Panc1 (cell line): ENCODE results near the gene MKRN2. TPM values are rescaled to one million over a fixed set of nuclear protein-coding genes. Genes with fewer than 3 reads are reported as not detected.
A peak's percentile ranks its signal among the peaks of the same experiment; 100 is the strongest.

ENCODE experiments used
- ATAC-seq: fragments of 200-7000 bp; cut with Tn5 transposase; 2 replicates; pipeline ENCODE4 v1.9.1; 2020; ENCODE audit warnings: mild to moderate bottlenecking, moderate library complexity
- BruUV-seq: library from RNA; stranded (reverse); fragments of 400-500 nt; replicated peaks from 2 replicates; lab custom pipeline; 2021; lab: Mats Ljungman, UMichigan
- CTCF ChIA-PET: fragments of 300-600 bp; sonication (Branson Sonifier 250); formaldehyde crosslinking; loops from one replicate; lab custom pipeline; 2022; ENCODE audit warnings: antibody characterized with exemption; lab: Charles Lee
- POLR2A ChIA-PET: fragments of 300-600 bp; sonication (Branson Sonifier 250); formaldehyde crosslinking; loops from one replicate; lab custom pipeline; 2022; ENCODE audit warnings: antibody characterized with exemption; lab: Charles Lee
- DNase-seq: peaks from one replicate; pipeline ENCODE4 v3.0.0-alpha.2; 2010; ENCODE audit warnings: low read depth, low spot score
- H3K27ac ChIP-seq: 2 replicates; pipeline ENCODE4 v1.5.1; 2011; ENCODE audit warnings: mild to moderate bottlenecking, low read length, inconsistent platforms
- H3K27me3 ChIP-seq: fragments of 200-500 bp; sonication (Bioruptor generic); 2 replicates; pipeline ENCODE4 v1.6.0; 2014; ENCODE audit warnings: low read length, inconsistent platforms; ENCODE audit not compliant: control insufficient read depth, insufficient read depth
- H3K36me3 ChIP-seq: fragments of 200-500 bp; sonication (Bioruptor generic); 2 replicates; pipeline ENCODE4 v1.5.1; 2014; ENCODE audit warnings: inconsistent platforms, mild to moderate bottlenecking, low read length, moderate library complexity; ENCODE audit not compliant: control insufficient read depth, insufficient read depth
- H3K4me1 ChIP-seq: 2 replicates; pipeline ENCODE4 v1.5.1; 2011; ENCODE audit warnings: inconsistent platforms, mild to moderate bottlenecking, low read length, moderate library complexity; ENCODE audit not compliant: control insufficient read depth, insufficient read depth
- H3K4me3 ChIP-seq, 2 experiments: 2 replicates each; pipeline ENCODE4 v1.5.1; 2011 to 2012; ENCODE audit warnings: low read depth in 2 of 2, low read length in 2 of 2, mild to moderate bottlenecking in 2 of 2, inconsistent platforms in 1 of 2, moderate library complexity in 1 of 2
- H3K9me3 ChIP-seq: fragments of 200-500 bp; sonication (Bioruptor generic); 2 replicates; pipeline ENCODE4 v1.5.1; 2014; ENCODE audit warnings: low read depth, mild to moderate bottlenecking, inconsistent platforms, low read length, moderate library complexity; ENCODE audit not compliant: control insufficient read depth, insufficient read depth
- CTCF ChIP-seq: fragments of 450-650 bp; IDR thresholded peaks from 2 replicates; pipeline ENCODE4 v1.5.1; 2017; ENCODE audit warnings: mild to moderate bottlenecking
- POLR2AphosphoS5 ChIP-seq: IDR thresholded peaks from 2 replicates; pipeline ENCODE4 v1.6.1; 2012; ENCODE audit warnings: mild to moderate bottlenecking, low read depth, low read length, moderate library complexity
- REST ChIP-seq, 2 experiments: IDR thresholded peaks; 2 replicates each; pipeline ENCODE4 v1.6.1; 2011 to 2012; ENCODE audit warnings: low read depth in 2 of 2, control low read depth in 1 of 2, low read length in 1 of 2, mild to moderate bottlenecking in 1 of 2, moderate library complexity in 1 of 2; ENCODE audit not compliant: insufficient read depth in 1 of 2
- SIN3A ChIP-seq: IDR thresholded peaks from 2 replicates; pipeline ENCODE4 v1.6.1; 2012; ENCODE audit warnings: low read depth, mild to moderate bottlenecking, low read length, moderate library complexity, borderline replicate concordance; ENCODE audit not compliant: insufficient read depth
- TCF7L2 ChIP-seq: IDR thresholded peaks from 2 replicates; pipeline ENCODE4 v1.6.1; 2011; ENCODE audit warnings: mild to moderate bottlenecking, low read depth, low read length, inconsistent platforms
- in situ Hi-C: cut with HindIII; loops from 2 replicates; pipeline ENCODE4 v1.10.0; 2016; ENCODE audit warnings: low sequenced_read_pairs, low pct_unique_long_range_greater_than_20kb
- intact Hi-C: fragments of 100-400 bp; cut with micrococcal nuclease; formaldehyde crosslinking; loops from one replicate; pipeline ENCODE4 v1.10.0; 2022; ENCODE audit not compliant: unreplicated experiment
- total RNA-seq: library from RNA; stranded (reverse); gene quantifications from one replicate; pipeline ENCODE4 v1.2.1, GENCODE V29; 2021; ENCODE audit not compliant: unreplicated experiment

The MKRN2 gene
- total RNA-seq, 1 experiment from 2014 or later = 19.4 TPM

GRCh38 chr3:12558706-12559105 is 1.8 kb downstream of the MKRN2 start:
- H3K27ac ChIP-seq = peak overlapping the region; percentile 70; the same call in 1 of the 2 replicates
- intact Hi-C loops = no loop called here
- DNase-seq = no peak
- no peaks in the 10 kb centered on the region for H3K9me3 ChIP-seq
- no peaks in the 10 kb centered on the region for H3K27me3 ChIP-seq
- ATAC-seq = no peak
- BruUV-seq = no TSS peak
- in situ Hi-C loops = no loop called here
- peaks cover 3% of the 10 kb centered on the region; the same call in 1 of the 2 replicates for H3K36me3 ChIP-seq
- TF ChIP-seq SIN3A (no peak), CTCF (no peak), REST (IDR thresholded peaks at IDR 0.05; ENCODE audit: insufficient read depth in 1 of 2, low read depth in 2 of 2, low read length in 1 of 2) (no peak), POLR2AphosphoS5 (no peak), TCF7L2 (no peak)
- peaks cover 40% of the 10 kb centered on the region for H3K4me1 ChIP-seq
- ChIA-PET CTCF (no interaction called here), POLR2A (no interaction called here)
- H3K4me3 ChIP-seq = peak overlapping the region; percentile 88 to 89

GRCh38 chr3:12559520-12559919 is 2.6 kb downstream of the MKRN2 start:
- Histone ChIP-seq H3K36me3 (peaks cover 3% of the 10 kb centered on the region; the same call in 1 of the 2 replicates), H3K27me3 (no peaks in the 10 kb centered on the region), H3K9me3 (no peaks in the 10 kb centered on the region), H3K4me3 (no peak overlapping the region), H3K4me1 (peaks cover 39% of the 10 kb centered on the region), H3K27ac (no peak overlapping the region)
- intact Hi-C loops = no loop called here
- DNase-seq (no peak), ATAC-seq (no peak)
- CTCF ChIA-PET = no interaction called here
- TF ChIP-seq SIN3A (no peak), TCF7L2 (no peak), CTCF (no peak), REST (IDR thresholded peaks at IDR 0.05; ENCODE audit: insufficient read depth in 1 of 2, low read depth in 2 of 2, low read length in 1 of 2) (no peak), POLR2AphosphoS5 (no peak)
- in situ Hi-C loops = no loop called here
- POLR2A ChIA-PET = interaction anchor here (0.6 kb wide), 1 partner anchor 500 kb away, joined by 4 read pairs; no protein-coding TSS in a partner anchor
- no TSS peak for BruUV-seq
